ENCODE results near the gene CREB3L4. TPM values are rescaled to one million over a fixed set of nuclear protein-coding genes. Genes with fewer than 3 reads are reported as not detected.

The CREB3L4 gene
- total RNA-seq, 1 donor from 2014 or later: 12.2 TPM

DNA sequence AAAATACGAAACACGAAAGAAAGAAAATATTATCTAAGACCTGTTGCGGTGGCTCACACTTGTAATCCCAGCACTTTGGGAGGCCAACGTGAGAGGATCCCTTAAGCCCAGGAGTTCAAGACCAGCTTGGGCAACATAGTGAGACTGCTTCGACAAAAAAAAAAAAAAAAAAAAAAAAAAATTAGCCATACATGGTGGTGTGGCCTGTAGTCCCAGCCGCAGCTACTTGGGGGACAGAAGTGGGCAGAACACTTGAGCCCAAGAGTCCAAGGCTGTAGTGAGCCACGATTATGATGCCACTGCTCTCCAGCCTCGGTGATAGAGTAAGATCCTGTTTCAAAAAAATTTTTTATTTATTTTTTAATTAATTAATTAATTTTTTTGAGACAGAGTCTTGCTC lies 19.9 kb downstream of the CREB3L4 start:
- intact Hi-C loops (cut with DNase I): loop anchor here (10.0 kb wide), 1 partner anchor 193 kb away; no protein-coding TSS in a partner anchor
- no peaks in the 10 kb centered on the region for H3K9me3 ChIP-seq
- no peak overlapping the region for H3K4me3 ChIP-seq
- DNase-seq (no peak), ATAC-seq (no peak)
- H3K4me1 ChIP-seq: peaks cover 45% of the 10 kb centered on the region
- no peak overlapping the region for H3K27ac ChIP-seq
- H3K36me3 ChIP-seq: peaks cover 18% of the 10 kb centered on the region
- no peaks in the 10 kb centered on the region for H3K27me3 ChIP-seq (ENCODE audit: low read depth)
- TF ChIP-seq, protein P1, sequence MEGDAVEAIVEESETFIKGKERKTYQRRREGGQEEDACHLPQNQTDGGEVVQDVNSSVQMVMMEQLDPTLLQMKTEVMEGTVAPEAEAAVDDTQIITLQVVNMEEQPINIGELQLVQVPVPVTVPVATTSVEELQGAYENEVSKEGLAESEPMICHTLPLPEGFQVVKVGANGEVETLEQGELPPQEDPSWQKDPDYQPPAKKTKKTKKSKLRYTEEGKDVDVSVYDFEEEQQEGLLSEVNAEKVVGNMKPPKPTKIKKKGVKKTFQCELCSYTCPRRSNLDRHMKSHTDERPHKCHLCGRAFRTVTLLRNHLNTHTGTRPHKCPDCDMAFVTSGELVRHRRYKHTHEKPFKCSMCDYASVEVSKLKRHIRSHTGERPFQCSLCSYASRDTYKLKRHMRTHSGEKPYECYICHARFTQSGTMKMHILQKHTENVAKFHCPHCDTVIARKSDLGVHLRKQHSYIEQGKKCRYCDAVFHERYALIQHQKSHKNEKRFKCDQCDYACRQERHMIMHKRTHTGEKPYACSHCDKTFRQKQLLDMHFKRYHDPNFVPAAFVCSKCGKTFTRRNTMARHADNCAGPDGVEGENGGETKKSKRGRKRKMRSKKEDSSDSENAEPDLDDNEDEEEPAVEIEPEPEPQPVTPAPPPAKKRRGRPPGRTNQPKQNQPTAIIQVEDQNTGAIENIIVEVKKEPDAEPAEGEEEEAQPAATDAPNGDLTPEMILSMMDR (IDR thresholded peaks at IDR 0.05): no peak

DNA sequence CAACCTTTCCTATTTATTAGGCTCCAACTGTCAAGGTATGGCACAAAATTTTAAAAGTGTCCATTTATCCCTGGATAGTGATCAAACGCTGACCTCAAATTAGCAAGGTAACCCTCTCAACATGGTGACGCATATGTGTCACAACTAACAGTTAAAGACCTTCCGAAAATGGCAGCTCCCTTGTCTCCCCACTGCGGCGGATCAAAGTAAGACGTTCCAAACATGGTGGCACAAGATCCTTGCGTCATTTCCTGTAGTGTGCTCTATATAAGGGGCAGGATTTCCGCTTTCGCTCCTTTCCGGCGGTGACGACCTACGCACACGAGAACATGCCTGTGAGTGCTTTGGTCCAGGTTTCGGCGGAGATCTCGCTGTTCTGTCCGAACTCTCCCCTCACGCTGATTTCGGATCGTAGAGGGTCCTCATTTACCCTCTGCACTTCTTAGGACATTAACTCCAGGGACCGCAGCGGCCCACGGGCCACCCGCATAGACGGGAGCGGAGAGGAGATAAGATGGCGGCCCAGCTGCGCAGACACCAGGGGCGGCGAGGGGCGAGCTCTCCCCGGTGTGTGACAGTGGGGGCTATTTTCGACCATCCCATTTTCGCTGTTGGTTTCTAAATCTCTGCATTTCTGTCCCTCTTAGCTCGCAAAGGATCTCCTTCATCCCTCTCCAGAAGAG lies 22.9 kb downstream of the CREB3L4 start, which contains the start of gene RPS27:
Gene RPS27 (plus strand): TSS at position 295 of the 683 bp plus-strand sequence. CDS start 35 bp downstream, at position 330.
- no peaks in the 10 kb centered on the region for H3K9me3 ChIP-seq
- peak within 1 kb of the TSS; percentile 64 for H3K4me3 ChIP-seq
- H3K36me3 ChIP-seq: peaks cover 41% of the 10 kb centered on the region
- peak within 1 kb of the TSS; percentile 95 for H3K27ac ChIP-seq
- intact Hi-C loops (cut with DNase I): no loop called here
- DNase-seq: peak; percentile 88
- peaks cover 43% of the 10 kb centered on the region for H3K4me1 ChIP-seq
- no peaks in the 10 kb centered on the region for H3K27me3 ChIP-seq (ENCODE audit: low read depth)
- TF ChIP-seq, protein P1 (IDR thresholded peaks at IDR 0.05): no peak
- ATAC-seq: peak; percentile 85 to 88

DNA sequence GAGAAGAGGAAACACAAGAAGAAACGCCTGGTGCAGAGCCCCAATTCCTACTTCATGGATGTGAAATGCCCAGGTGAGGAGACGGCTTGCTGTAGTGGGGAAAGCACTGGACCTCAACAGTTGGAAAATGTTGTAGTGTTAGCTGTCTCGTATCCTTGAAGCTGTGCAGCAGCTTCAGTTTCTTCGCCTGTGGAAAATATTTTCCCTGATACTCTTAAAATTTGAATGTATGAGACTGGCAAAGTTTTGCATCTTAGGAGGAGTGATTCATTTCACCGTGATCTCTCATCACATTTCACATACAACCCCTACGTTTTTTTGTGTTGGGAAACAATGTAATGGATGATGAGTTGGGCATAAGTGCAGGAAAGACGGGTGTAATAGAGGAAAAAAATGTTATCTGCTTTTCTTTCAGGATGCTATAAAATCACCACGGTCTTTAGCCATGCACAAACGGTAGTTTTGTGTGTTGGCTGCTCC lies 23.5 kb downstream of the CREB3L4 start:
- TF ChIP-seq, protein P1 (IDR thresholded peaks at IDR 0.05): no peak
- H3K4me1 ChIP-seq: peaks cover 41% of the 10 kb centered on the region
- peak overlapping the region; percentile 95 for H3K27ac ChIP-seq
- no peaks in the 10 kb centered on the region for H3K27me3 ChIP-seq (ENCODE audit: low read depth)
- H3K9me3 ChIP-seq: no peaks in the 10 kb centered on the region
- intact Hi-C loops (cut with DNase I): no loop called here
- ATAC-seq: no peak
- no peak for DNase-seq
- H3K36me3 ChIP-seq: peaks cover 42% of the 10 kb centered on the region
- H3K4me3 ChIP-seq: peak overlapping the region; percentile 64

DNA sequence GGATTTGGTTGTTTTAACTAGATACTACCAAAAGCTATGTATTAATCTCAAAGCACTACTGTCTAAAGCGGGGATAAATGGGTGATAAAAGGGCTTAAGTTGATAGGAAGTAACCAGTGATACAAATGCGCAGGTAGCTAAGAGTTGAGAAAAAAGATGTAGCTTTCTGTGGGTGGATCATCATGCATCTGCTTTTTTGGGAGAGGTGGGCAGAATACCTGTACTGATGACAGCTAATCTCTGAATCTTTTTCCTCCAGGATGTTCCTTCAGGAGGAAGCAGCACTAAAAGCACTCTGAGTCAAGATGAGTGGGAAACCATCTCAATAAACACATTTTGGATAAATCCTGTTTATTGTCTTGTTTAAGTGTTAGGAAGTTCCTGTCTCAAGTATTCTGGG lies 24.1 kb downstream of the CREB3L4 start:
- H3K9me3 ChIP-seq: no peaks in the 10 kb centered on the region
- peak overlapping the region; percentile 64 for H3K4me3 ChIP-seq
- H3K4me1 ChIP-seq: peaks cover 36% of the 10 kb centered on the region
- H3K27me3 ChIP-seq (ENCODE audit: low read depth): no peaks in the 10 kb centered on the region
- TF ChIP-seq, protein P1 (IDR thresholded peaks at IDR 0.05): no peak
- DNase-seq: no peak
- no peak for ATAC-seq
- intact Hi-C loops (cut with DNase I): no loop called here
- peak overlapping the region; percentile 95 for H3K27ac ChIP-seq
- H3K36me3 ChIP-seq: peaks cover 42% of the 10 kb centered on the region

DNA sequence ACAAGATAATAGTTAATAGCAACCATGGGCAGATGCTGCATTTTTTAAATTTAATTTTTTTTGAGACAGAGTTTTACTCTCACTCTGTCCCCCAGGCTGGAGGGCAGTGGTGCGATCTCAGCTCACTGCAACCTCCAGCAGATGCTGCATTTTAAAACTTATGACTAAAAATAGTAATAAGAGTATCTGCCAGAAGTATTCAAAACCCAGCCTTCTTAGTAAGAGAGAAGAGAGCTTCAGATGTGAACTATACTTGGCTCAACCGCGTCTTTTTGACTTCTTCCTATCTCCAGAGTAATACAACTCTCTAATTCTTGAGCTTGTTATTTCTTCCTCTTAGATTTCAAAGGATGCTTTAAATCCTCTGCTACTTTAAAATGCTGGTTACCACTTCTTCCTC lies 27.5 kb downstream of the CREB3L4 start:
- DNase-seq (no peak), ATAC-seq (no peak)
- H3K27ac ChIP-seq: no peak overlapping the region
- intact Hi-C loops (cut with DNase I): no loop called here
- H3K27me3 ChIP-seq (ENCODE audit: low read depth): no peaks in the 10 kb centered on the region
- TF ChIP-seq, protein P1 (IDR thresholded peaks at IDR 0.05): no peak
- peaks cover 28% of the 10 kb centered on the region for H3K4me1 ChIP-seq
- peaks cover 42% of the 10 kb centered on the region for H3K36me3 ChIP-seq
- no peak overlapping the region for H3K4me3 ChIP-seq
- no peaks in the 10 kb centered on the region for H3K9me3 ChIP-seq

Measured in lower lobe of right lung (tissue), 2 donors.